NCI-H2107 treated with DMSO at 0.1 percent for 48 hours (cell line): Measurements from ENCODE around the gene FCN3.

Experiments
- DNase-seq: peaks from one replicate; lab custom pipeline; 2025; ENCODE audit not compliant: unreplicated experiment; lab: John Stamatoyannopoulos, UW

FCN3 gene

DNA sequence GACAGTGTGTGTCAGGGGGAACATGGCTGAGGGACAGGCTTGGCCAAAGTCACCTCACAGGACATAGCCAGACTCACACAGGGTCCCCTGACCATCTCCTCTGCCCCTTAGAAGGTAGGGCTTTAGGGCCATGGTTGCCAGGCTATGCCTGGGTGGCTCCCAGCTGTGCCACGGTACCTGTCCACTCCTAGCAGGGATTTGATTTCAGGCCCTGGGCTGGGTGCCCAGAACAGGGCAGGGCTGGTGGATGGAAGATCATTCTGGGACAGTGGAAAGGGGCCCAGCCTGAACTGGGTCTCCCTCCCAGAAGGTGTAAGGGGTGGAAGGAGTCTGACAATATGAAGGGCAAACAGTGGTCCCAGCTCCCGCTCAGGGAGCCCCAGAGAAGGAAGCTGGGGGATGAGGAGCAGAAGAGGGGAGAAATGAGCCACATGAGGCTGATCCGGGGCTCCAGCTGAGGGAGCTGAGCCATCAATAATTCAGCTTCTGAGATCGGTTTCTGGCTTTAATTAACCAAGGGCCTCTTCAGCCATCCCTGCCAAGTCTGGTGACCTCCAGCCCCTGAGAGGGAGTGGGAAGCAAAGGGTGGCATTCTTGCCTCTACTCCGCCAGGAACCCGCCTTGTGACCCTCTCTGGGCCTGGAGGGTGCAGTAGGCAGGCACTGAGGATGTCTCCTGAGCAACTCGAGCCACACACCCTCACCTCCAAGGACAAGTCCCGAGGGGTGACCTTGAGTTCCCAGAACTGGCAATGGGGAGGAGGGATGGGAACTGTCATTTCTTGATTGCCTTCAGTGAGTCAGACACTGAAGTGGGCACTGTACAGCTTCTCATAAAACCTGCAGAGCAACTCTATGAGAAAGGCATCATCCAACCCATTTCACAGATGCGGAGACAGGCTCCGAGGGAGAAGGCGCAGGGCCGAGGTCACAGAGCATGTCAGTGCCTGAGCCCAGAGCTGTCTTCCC is 6.4 kb upstream of the FCN3 start:
- DNase-seq = no peak

GRCh38 chr1:27380224-27380623 is 5.6 kb upstream of the FCN3 start:
- no peak for DNase-seq

GRCh38 chr1:27379564-27380122 is 5.0 kb upstream of the FCN3 start:
- DNase-seq = no peak

DNA sequence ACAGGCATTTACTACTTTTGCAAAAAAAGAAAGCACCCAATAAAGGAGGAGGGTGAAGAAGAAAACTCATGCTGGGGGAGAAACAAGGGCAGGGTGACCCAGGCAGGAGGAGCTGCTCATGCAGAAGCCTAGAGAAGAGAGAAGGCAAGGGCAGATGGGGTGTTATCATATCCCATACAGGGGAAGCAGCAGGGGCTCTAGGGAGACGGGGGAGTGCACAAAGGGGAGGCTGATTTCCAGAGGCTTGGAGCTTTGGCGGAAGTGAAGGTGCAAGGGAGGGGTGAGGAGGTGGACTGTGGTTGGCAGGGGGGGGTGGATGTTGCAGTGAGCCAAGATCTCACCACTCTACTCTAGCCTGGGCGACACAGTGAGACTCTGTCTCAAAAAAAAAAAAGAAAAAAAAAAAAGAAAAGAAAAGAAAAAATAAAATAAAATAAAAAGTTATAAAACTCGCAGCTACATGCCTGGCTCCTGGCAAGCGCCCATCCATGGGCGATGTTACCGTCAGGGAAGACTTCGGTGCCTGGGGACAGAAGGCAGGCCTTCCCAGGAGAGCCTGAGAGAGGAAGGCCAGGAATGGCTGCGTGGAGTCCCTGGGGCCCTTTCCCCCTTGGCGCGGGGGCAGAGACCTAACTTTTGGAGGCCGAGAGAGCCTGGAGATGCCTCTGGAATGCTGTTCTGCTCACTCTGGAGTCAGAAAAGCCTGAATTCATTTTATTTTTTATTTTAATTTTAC is 3.3 kb upstream of the FCN3 start:
- no peak for DNase-seq

GRCh38 chr1:27372808-27373690 is 1.6 kb downstream of the FCN3 start:
- DNase-seq = no peak

DNA sequence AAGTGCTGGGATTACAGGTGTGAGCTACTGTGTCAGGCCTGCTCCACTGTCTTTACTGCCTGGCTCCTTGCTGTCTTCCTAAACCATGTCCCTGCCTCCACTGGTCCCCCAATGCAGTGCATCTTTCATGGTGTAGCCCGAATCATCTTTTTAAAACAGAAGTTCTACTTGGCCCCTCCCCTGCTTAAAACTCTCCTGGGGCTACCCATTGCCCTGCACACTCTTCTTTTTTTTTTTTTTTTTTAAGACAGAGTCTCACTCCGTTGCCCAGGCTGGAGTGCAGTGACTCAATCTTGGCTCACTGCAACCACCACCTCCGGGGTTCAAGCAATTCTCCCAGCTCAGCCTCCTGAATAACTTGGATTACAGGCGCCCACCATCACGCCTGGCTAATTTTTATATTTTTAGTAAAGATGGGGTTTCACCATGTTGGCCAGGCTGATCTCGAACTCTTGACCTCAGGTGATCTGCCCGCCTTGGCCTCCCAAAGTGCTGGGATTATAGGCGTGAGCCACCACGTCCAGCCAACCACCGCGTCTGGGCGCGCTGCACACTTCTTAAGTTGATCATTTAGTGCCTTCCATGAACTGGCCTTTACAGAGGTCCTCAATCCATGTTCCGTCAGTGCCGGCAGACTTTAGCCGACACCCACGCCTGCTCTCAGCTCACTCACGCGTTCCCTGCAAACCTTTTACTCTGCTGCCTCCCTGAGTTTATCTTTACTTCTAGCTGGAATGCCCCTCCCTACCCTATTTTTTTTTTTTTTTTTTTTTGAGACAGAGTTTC is 2.4 kb downstream of the FCN3 start:
- no peak for DNase-seq

GRCh38 chr1:27368869-27369582 is 5.6 kb downstream of the FCN3 start:
- DNase-seq = no peak

- DNase-seq = no peak
These were observed 7.4 kb downstream of the FCN3 start for GRCh38 chr1:27367160-27367650.

GRCh38 chr1:27366411-27367159 is 8.0 kb downstream of the FCN3 start, which contains the start of gene MAP3K6:
Gene MAP3K6 (minus strand): TSS chr1:27366961. CDS start chr1:27366597, 364 bp downstream.
- DNase-seq = peak; percentile 43

GRCh38 chr1:27366113-27366410 is 8.6 kb downstream of the FCN3 start:
- DNase-seq = peak; percentile 40

GRCh38 chr1:27365372-27366112 is 9.1 kb downstream of the FCN3 start:
- peak; percentile 84 for DNase-seq

GRCh38 chr1:27364696-27365371 is 9.8 kb downstream of the FCN3 start:
- DNase-seq = no peak

- no peak for DNase-seq
These were observed 10.6 kb downstream of the FCN3 start for GRCh38 chr1:27363766-27364695.

GRCh38 chr1:27361553-27361952 is 13.1 kb downstream of the FCN3 start:
- DNase-seq = no peak

GRCh38 chr1:27361044-27361402 is 13.6 kb downstream of the FCN3 start:
- no peak for DNase-seq
